Muscle layer of colon (tissue), 2 donors: Measurements from ENCODE around the gene NOC2L.

Experiments used
- H3K27ac ChIP-seq: one replicate; pipeline ENCODE4 v1.7.0; 2013; ENCODE audit warnings: low read depth, mild to moderate bottlenecking, low read length, moderate library complexity
- H3K27me3 ChIP-seq, 2 donors: one replicate each; pipeline ENCODE4 v1.7.0; 2013; ENCODE audit warnings: low read length in 2 of 2, mild to moderate bottlenecking in 2 of 2; ENCODE audit not compliant: insufficient read depth in 2 of 2, control insufficient read depth in 1 of 2
- H3K36me3 ChIP-seq: one replicate; pipeline ENCODE4 v1.7.0; 2013; ENCODE audit warnings: mild to moderate bottlenecking, low read length; ENCODE audit not compliant: insufficient read depth
- H3K4me1 ChIP-seq: one replicate; pipeline ENCODE4 v1.7.0; 2013; ENCODE audit warnings: mild to moderate bottlenecking, low read length; ENCODE audit not compliant: insufficient read depth
- H3K4me3 ChIP-seq, 2 donors: one replicate each; pipeline ENCODE4 v1.7.0; 2013; ENCODE audit warnings: low read length in 2 of 2, low read depth in 1 of 2, mild to moderate bottlenecking in 1 of 2, moderate library complexity in 1 of 2
- H3K9ac ChIP-seq: one replicate; pipeline ENCODE4 v1.7.0; 2013; ENCODE audit warnings: low read length
- H3K9me3 ChIP-seq: one replicate; pipeline ENCODE4 v1.7.0; 2013; ENCODE audit warnings: mild to moderate bottlenecking, low read length
- donor health status: abdominal sarcoma.
- donor health status: Adenocarcinoma of cecum.

NOC2L gene

DNA sequence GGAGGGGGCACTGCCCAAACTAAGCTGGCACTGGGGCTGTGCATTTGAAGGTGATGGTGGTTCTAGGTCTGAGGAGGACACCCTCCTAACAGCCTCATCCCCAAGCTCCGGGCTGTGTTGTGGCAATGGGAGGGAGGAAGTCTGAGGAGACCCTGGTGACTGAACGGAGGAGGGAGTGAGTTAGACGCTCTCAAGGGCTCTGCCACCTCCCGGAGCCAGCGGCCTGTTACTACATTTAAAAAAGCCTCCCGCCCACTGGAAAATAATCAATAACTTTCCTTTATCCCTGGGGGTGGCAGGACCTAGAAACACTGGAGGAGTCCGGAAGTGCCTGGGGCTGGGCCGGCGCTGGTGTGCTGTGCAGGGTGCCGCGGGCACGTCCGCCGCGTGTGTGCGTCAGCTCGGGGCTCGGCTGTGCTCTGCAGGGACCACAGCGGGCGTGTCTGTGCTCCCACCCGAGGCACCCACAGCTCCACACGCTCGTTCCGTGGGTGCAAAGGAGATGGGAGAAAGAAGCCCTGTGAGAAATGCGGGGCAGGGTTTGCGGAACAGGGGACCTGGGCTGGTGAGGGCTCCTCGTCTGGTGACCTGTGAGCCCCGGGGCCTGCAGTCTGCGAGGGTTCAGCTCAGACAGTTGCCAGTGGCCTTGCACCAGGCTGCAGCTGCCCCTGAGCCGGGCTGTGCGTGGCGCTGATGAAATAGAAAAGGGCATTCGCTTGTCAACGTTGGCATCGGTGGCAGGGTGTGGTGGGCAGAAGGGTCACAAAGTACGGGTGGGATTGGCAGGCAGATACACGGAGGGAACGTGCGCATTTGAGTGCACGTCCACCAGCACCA, 30.0 kb downstream of the NOC2L start:
- Histone ChIP-seq H3K9ac (no peak overlapping the region), H3K27ac (no peak overlapping the region), H3K36me3 (no peaks in the 10 kb centered on the region), H3K4me1 (no peaks in the 10 kb centered on the region), H3K4me3 (no peak overlapping the region), H3K27me3 (peaks cover 8 to 61% of the 10 kb centered on the region in 2 donors), H3K9me3 (no peaks in the 10 kb centered on the region)

GRCh38 chr1:927748-928147, 31.3 kb downstream of the NOC2L start:
- H3K9ac ChIP-seq: no peak overlapping the region
- H3K4me1 ChIP-seq: peaks cover 7% of the 10 kb centered on the region
- H3K4me3 ChIP-seq: no peak overlapping the region
- H3K36me3 ChIP-seq: no peaks in the 10 kb centered on the region
- no peak overlapping the region for H3K27ac ChIP-seq
- H3K9me3 ChIP-seq: no peaks in the 10 kb centered on the region
- peaks cover 9 to 59% of the 10 kb centered on the region in 2 donors for H3K27me3 ChIP-seq

- H3K9ac ChIP-seq: no peak overlapping the region
- H3K9me3 ChIP-seq: no peaks in the 10 kb centered on the region
- no peak overlapping the region for H3K27ac ChIP-seq
- H3K4me3 ChIP-seq: no peak overlapping the region
- no peaks in the 10 kb centered on the region for H3K36me3 ChIP-seq
- peaks cover 7% of the 10 kb centered on the region for H3K4me1 ChIP-seq
- peaks cover 14 to 59% of the 10 kb centered on the region in 2 donors for H3K27me3 ChIP-seq
Observed at GRCh38 chr1:927234-927633, 31.8 kb downstream of the NOC2L start.

GRCh38 chr1:925561-926421, 33.3 kb downstream of the NOC2L start:
- peaks cover 16 to 68% of the 10 kb centered on the region in 2 donors for H3K27me3 ChIP-seq
- H3K4me1 ChIP-seq: peaks cover 19% of the 10 kb centered on the region
- H3K36me3 ChIP-seq: no peaks in the 10 kb centered on the region
- H3K27ac ChIP-seq: no peak overlapping the region
- no peaks in the 10 kb centered on the region for H3K9me3 ChIP-seq
- H3K9ac ChIP-seq: no peak overlapping the region
- peak overlapping the region in 1 of 2 donors; percentile 38 for H3K4me3 ChIP-seq

GRCh38 chr1:924656-925560, 34.1 kb downstream of the NOC2L start:
- H3K4me3 ChIP-seq: peak overlapping the region in 1 of 2 donors; percentile 38
- no peak overlapping the region for H3K27ac ChIP-seq
- peaks cover 23% of the 10 kb centered on the region for H3K4me1 ChIP-seq
- peaks cover 16 to 77% of the 10 kb centered on the region in 2 donors for H3K27me3 ChIP-seq
- no peaks in the 10 kb centered on the region for H3K36me3 ChIP-seq
- no peaks in the 10 kb centered on the region for H3K9me3 ChIP-seq
- no peak overlapping the region for H3K9ac ChIP-seq

- Histone ChIP-seq H3K9ac (no peak overlapping the region), H3K4me1 (peaks cover 23% of the 10 kb centered on the region), H3K36me3 (no peaks in the 10 kb centered on the region), H3K4me3 (peak overlapping the region in 1 of 2 donors; percentile 38), H3K27ac (no peak overlapping the region), H3K27me3 (peaks cover 16 to 81% of the 10 kb centered on the region in 2 donors), H3K9me3 (no peaks in the 10 kb centered on the region)
Observed at GRCh38 chr1:923991-924655, 34.9 kb downstream of the NOC2L start.

DNA sequence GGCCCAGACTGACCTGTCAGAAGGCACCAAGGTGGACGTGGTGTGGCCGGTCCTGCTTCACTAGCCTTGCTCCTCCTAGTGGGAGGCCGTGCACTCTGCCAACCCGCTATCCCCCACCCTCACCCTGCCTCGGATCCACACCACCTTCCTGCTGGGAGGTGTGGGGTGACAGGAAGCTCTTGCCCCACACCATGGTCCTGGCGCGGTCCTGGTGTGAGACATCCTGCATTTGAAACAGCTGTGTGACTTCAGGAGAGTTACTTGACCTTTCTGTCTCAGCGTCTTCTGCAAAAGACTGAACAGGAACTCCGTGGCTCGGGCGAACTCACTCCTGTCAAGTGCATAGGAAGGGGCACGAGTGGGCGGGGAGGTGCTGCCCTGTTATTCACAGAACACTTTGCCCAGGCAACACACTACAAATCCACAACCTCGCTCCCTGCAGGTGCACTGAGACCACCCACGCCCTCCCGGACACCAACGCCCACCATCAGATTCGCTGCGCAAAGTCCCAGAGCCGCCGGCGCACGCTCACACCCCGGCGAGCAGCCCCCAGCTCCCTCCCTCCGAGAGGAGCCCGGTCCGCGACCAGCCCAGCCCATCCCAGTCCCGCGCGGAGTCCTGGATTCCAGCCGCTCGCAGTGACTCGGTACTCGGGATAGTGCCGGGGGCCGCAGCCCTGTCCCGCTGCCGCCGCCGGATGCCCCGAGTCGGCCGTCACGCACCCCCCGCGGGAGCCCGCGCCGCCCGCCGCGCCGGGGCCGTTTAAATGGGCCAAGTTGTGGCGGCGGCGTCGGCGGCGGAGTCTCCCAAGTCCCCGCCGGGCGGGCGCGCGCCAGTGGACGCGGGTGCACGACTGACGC, 35.7 kb downstream of the NOC2L start, which contains the start of gene SAMD11:
Gene SAMD11, plus strand, starts transcription at position 793 of the 860 bp plus-strand sequence. CDS start 509 bp downstream, outside the sequence.
- no peaks in the 10 kb centered on the region for H3K36me3 ChIP-seq
- H3K27me3 ChIP-seq: peaks cover 20 to 78% of the 10 kb centered on the region in 2 donors
- no peak within 1 kb of the TSS for H3K27ac ChIP-seq
- peak within 1 kb of the TSS; percentile 36 to 50 for H3K4me3 ChIP-seq
- no peak within 1 kb of the TSS for H3K9ac ChIP-seq
- H3K4me1 ChIP-seq: peaks cover 23% of the 10 kb centered on the region
- H3K9me3 ChIP-seq: no peaks in the 10 kb centered on the region

- peaks cover 16 to 71% of the 10 kb centered on the region in 2 donors for H3K27me3 ChIP-seq
- no peaks in the 10 kb centered on the region for H3K36me3 ChIP-seq
- peaks cover 23% of the 10 kb centered on the region for H3K4me1 ChIP-seq
- H3K9me3 ChIP-seq: no peaks in the 10 kb centered on the region
- H3K27ac ChIP-seq: no peak overlapping the region
- no peak overlapping the region for H3K9ac ChIP-seq
- H3K4me3 ChIP-seq: peak overlapping the region in 1 of 2 donors; percentile 15
Observed at GRCh38 chr1:921011-921837, 37.8 kb downstream of the NOC2L start.

GRCh38 chr1:920521-920920, 38.5 kb downstream of the NOC2L start:
- no peak overlapping the region for H3K27ac ChIP-seq
- H3K9me3 ChIP-seq: no peaks in the 10 kb centered on the region
- H3K4me1 ChIP-seq: peaks cover 23% of the 10 kb centered on the region
- H3K4me3 ChIP-seq: no peak overlapping the region
- peaks cover 12 to 68% of the 10 kb centered on the region in 2 donors for H3K27me3 ChIP-seq
- H3K9ac ChIP-seq: no peak overlapping the region
- no peaks in the 10 kb centered on the region for H3K36me3 ChIP-seq
